Small intestine (tissue), 7 donors: ENCODE data around the gene NRIP2. TPM values are rescaled to one million over a fixed set of nuclear protein-coding genes. Genes with fewer than 3 reads are reported as not detected.
"Not testable (repeated sequence)": the region's sequence is repeated elsewhere in the genome, so short reads cannot be mapped to it uniquely, and the experiment has no call there.

ENCODE experiments used
- DNase-seq, 2 donors: peaks; one replicate each; pipeline versions ENCODE4 v3.0.0 to v3.0.0-alpha.2; 2013
- FAIRE-seq: peaks from 2 replicates; lab custom pipeline; 2012; peaks lifted over from hg19 to GRCh38; lab: Jason Lieb, UNC
- H3K27ac ChIP-seq, 3 donors: one replicate each; pipeline ENCODE4 v1.5.1; 2013; ENCODE audit warnings: low read length in 2 of 3, mild to moderate bottlenecking in 2 of 3, control low read depth in 1 of 3, inconsistent platforms in 1 of 3, low read depth in 1 of 3, moderate library complexity in 1 of 3
- H3K27me3 ChIP-seq, 3 donors: one replicate each; pipeline ENCODE4 v1.6.1; 2013; ENCODE audit warnings: low read length in 3 of 3, inconsistent platforms in 1 of 3; ENCODE audit not compliant: control insufficient read depth in 3 of 3, insufficient read depth in 3 of 3
- H3K36me3 ChIP-seq, 3 donors: one replicate each; pipeline ENCODE4 v1.6.1; 2013; ENCODE audit warnings: low read length in 3 of 3, inconsistent platforms in 1 of 3, low read depth in 1 of 3, mild to moderate bottlenecking in 1 of 3, moderate library complexity in 1 of 3; ENCODE audit not compliant: control insufficient read depth in 3 of 3, insufficient read depth in 2 of 3
- H3K4me1 ChIP-seq, 3 donors: one replicate each; pipeline ENCODE4 v1.6.1; 2013; ENCODE audit warnings: low read length in 2 of 3, inconsistent platforms in 1 of 3, low read depth in 1 of 3, mild to moderate bottlenecking in 1 of 3, moderate library complexity in 1 of 3; ENCODE audit not compliant: control insufficient read depth in 3 of 3, insufficient read depth in 2 of 3
- H3K4me3 ChIP-seq, 3 donors: one replicate each; pipeline ENCODE4 v1.5.1; 2013; ENCODE audit warnings: low read length in 3 of 3, control low read depth in 1 of 3, inconsistent platforms in 1 of 3, low read depth in 1 of 3, mild to moderate bottlenecking in 1 of 3, moderate library complexity in 1 of 3
- H3K9me3 ChIP-seq, 2 donors: one replicate each; pipeline ENCODE4 v1.6.1; 2013; ENCODE audit warnings: low read depth in 1 of 2, low read length in 1 of 2; ENCODE audit not compliant: control insufficient read depth in 2 of 2, insufficient read depth in 1 of 2
- WGBS, 3 donors: extraction: QIAGEN DNeasy Blood & Tissue Kit; methylation state at CpG; one replicate each; pipeline ENCODE4 v1.1.7; 2013; 5-methylcytosine and 5-hydroxymethylcytosine counted together
- polyA plus RNA-seq, 4 donors: library from polyadenylated mRNA; stranded (reverse) in 3 of 4; unstranded in 1 of 4; fragments of 200-250 nt in 3 of 4; fragments of 120-200 nt in 1 of 4; gene quantifications; one replicate each; pipeline versions ENCODE4 v1.2.1 to v1.2.3, GENCODE V29; 2013
- donor health status: healthy with polysubstance abuse.
- donor health status: control.
- donor health status: control.
- donor health status: Bipolar disorder and iron deficiency.
- donor health status: healthy.

NRIP2 gene
- polyA plus RNA-seq, 4 donors, result 0.22 to 4.0 (median 3.1) TPM; not detected in 1

DNA sequence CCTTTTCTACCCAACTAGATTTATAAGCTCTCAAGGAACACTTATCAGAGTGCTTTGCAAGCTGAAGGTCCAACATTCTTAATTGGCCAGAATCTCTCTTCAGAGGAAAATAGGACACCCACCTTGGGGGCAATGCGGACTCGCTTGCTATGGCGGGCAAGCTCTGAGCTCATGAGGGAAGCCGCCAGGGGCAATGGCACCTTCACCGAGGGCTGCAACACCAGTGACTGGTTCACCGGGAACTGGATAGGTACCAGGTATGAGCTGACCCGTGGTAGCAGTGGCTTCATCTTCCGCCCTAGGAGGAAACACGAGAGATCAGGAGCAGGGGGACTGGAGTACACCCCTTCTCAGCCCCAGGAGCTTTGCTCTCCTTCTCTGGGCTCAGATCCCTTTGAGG, 29.4 kb upstream of the NRIP2 start:
- Histone ChIP-seq H3K4me3 (no peak overlapping the region), H3K27me3 (no peaks in the 10 kb centered on the region), H3K27ac (no peak overlapping the region), H3K36me3 (peaks cover 2 to 42% (median 2%) of the 10 kb centered on the region in 3 donors), H3K9me3 (no peaks in the 10 kb centered on the region), H3K4me1 (no peaks in the 10 kb centered on the region)
- FAIRE-seq (no peak), DNase-seq (no peak)
- WGBS, 3 donors, result 97 to 99% (median 98%) methylated on average over 9 of the region's 9 CpGs

DNA sequence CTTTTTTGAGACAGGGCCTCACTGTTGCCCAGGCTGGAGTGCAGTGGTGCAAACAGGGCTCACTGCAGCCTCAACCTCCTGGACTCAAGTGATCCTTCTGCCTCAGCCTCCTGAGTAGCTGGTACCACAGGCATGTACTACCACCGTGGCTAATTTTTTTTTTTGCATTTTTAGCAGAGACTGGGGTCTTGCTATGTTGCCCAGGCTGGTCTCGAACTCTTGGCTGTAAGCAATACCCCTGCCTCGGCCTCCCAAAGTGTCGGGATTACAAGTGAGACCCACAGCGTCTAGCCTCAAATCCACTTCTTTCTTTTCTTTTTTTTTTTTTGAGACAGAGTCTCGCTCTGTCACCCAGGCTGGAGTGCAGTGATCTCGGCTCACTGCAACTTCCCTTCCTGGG, 28.6 kb upstream of the NRIP2 start:
- not testable (repeated sequence) for H3K4me1 ChIP-seq, FAIRE-seq, DNase-seq, H3K9me3 ChIP-seq, H3K4me3 ChIP-seq, H3K27ac ChIP-seq, H3K27me3 ChIP-seq
- H3K36me3 ChIP-seq, result peaks cover 2 to 48% (median 2%) of the 10 kb centered on the region in 3 donors
- 87 to 96% (median 94%) methylated on average over 6 to 7 of the region's 7 CpGs for WGBS, 3 donors

DNA sequence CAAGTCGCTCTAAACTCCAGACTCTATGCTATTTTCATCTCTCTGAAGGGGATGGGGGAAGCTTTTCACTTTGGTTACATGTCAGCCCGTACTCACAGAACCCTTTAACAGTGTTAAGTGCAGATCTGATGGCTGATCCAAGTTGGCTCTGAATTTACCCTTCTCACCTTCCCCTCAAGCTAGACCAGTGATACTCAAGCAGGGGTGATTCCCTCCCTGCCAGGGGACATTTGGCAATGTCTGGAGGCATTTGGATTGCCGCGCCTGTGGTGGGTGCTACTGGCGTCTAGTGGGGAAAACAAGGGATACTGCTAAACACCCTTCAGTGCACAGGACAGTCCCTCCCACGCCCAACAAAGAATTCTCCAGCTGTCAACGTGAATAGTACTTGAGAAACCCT, 28.0 kb upstream of the NRIP2 start:
- DNase-seq, result no peak

DNA sequence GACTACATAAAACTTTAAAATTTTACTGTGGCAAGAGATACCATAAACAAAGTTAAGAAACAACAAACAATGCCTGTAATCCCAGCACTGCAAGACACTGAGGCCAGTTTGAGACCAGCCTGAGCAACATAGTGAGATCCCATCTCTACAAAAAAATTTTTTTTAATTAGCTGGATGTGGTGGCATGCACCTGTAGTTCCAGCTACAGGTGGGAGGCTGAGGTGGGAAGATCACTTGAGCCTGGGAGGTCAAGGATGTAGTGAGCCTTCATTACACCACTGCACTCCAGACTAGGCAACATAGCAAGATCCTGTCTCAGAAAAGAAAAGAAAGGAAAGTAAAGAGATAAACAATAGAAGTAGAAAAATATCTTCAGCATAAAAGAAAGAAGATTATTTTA, 25.3 kb upstream of the NRIP2 start:
- peaks cover 2 to 39% (median 2%) of the 10 kb centered on the region in 3 donors for H3K36me3 ChIP-seq
- no peak overlapping the region for H3K27ac ChIP-seq
- H3K4me3 ChIP-seq, result no peak overlapping the region
- peaks cover 0 to 27% (median 3%) of the 10 kb centered on the region in 3 donors for H3K4me1 ChIP-seq
- H3K27me3 ChIP-seq, result no peaks in the 10 kb centered on the region
- DNase-seq, result no peak
- no peak for FAIRE-seq
- H3K9me3 ChIP-seq, result no peaks in the 10 kb centered on the region

More for the DNA sequence above, 28.0 kb upstream of the NRIP2 start:
- 93% methylated on average over 7 of the region's 7 CpGs for WGBS, 3 donors
- Histone ChIP-seq H3K9me3 (no peaks in the 10 kb centered on the region), H3K27ac (no peak overlapping the region), H3K36me3 (peaks cover 2 to 48% (median 2%) of the 10 kb centered on the region in 3 donors), H3K4me1 (peaks cover 0 to 3% (median 0%) of the 10 kb centered on the region in 3 donors), H3K27me3 (no peaks in the 10 kb centered on the region), H3K4me3 (no peak overlapping the region)
- FAIRE-seq, result no peak

DNA sequence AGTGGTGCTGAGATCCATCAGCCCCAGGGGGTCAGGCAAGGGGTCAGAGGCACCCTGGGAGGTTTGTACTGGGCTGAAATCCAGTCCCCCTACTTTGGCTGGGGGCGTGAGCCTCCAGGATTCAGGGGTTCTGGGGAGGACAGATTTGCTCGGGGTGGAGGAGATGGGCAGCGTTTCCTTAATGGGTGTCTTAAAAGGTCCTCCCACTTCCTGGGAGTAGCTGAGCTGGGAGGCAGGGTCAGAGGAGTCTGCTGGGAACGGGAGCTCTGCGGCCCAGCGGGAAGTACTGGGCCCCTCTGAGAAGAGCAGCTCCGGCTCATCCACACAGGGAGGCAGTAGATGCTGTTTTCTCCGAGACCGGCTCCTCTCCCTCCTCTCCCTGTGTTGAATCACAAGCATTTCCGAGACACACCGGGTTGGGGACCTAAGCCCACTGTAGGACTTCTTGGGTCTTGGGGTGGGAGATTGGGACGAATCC, 24.1 kb upstream of the NRIP2 start:
- Histone ChIP-seq H3K27me3 (no peaks in the 10 kb centered on the region), H3K27ac (no peak overlapping the region), H3K9me3 (no peaks in the 10 kb centered on the region), H3K36me3 (peaks cover 1 to 28% (median 2%) of the 10 kb centered on the region in 3 donors), H3K4me1 (peaks cover 0 to 37% (median 3%) of the 10 kb centered on the region in 3 donors), H3K4me3 (no peak overlapping the region)
- WGBS, 3 donors, result 86 to 96% (median 92%) methylated on average over 12 of the region's 12 CpGs
- FAIRE-seq (no peak), DNase-seq (no peak)

DNA sequence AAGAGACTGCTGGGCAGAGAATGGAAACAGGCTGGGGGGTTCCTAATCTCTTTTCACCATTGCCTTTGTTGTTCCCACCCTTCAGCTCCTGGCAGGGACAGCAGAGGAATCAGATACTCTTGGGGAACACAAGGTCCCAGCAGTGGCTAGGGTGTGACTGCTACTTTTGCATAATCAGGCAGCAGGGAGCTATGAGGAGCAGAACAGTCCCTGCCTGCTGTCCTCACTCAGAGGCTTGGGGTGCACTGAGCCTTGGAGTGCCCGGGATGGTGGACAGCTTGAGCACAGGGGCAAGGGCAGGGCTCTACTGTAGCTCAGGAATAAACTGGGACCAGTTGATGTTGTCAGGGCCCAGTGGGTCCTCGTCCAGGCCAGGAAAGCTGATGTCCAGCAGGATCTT, 23.5 kb upstream of the NRIP2 start:
- Histone ChIP-seq H3K27me3 (no peaks in the 10 kb centered on the region), H3K4me3 (no peak overlapping the region), H3K4me1 (peaks cover 0 to 39% (median 3%) of the 10 kb centered on the region in 3 donors), H3K36me3 (peaks cover 0 to 25% (median 2%) of the 10 kb centered on the region in 3 donors), H3K27ac (no peak overlapping the region), H3K9me3 (no peaks in the 10 kb centered on the region)
- FAIRE-seq, result no peak
- no peak for DNase-seq
- WGBS, 3 donors, result 75 to 93% (median 77%) methylated on average over 2 of the region's 2 CpGs

DNA sequence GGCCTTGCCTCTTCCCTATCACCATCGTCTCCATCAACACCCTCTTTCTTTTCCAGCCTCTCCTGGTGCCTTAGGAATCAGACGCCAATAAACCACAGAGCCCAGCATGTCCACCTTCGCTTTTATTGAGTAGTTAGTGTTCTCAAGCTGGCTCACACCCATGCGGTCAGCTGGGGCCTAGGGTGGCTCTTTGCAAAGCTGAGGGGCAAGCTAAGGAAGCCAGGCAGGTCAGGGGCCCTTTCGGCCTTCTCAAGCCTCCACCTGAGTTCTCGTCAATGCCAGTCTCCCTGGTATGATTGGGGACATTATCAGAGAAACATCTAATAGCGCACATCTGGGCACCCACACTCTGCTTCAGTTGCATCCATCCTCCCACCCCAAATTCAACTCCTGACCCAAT, 22.7 kb upstream of the NRIP2 start:
- Histone ChIP-seq H3K36me3 (peaks cover 0 to 23% (median 0%) of the 10 kb centered on the region in 3 donors), H3K27me3 (no peaks in the 10 kb centered on the region), H3K4me1 (peaks cover 0 to 39% (median 3%) of the 10 kb centered on the region in 3 donors), H3K4me3 (no peak overlapping the region), H3K9me3 (no peaks in the 10 kb centered on the region), H3K27ac (no peak overlapping the region)
- FAIRE-seq (no peak), DNase-seq (no peak)
- 63 to 87% (median 77%) methylated on average over 7 of the region's 7 CpGs for WGBS, 3 donors

DNA sequence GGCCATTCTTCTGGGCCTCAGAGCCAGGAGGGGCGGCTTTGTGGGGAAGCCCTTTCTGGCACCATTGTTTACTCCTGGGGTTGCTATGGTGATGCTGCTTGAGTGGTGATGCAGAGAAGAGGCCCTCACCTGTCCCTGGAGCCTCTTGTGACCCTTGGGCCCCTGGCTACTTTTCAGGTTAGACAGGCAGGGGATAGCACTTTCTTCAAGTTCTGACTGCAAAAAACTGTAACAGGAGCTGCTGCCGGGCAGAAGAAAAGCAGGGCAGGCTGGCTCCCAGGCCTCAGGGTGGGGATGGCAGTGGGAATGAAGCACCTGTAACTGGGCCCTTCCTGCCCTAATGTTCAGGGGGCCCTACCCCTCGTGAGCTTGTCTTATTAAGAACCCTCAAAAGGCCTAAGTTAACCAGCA, 22.2 kb upstream of the NRIP2 start, which contains the start of gene TEX52:
Gene TEX52 (minus strand): TSS at position 19 of the 411 bp plus-strand sequence. CDS start 13 bp downstream, at position 6.
- Histone ChIP-seq H3K27ac (peak within 1 kb of the TSS in 1 of 3 donors; percentile 26), H3K9me3 (no peaks in the 10 kb centered on the region), H3K4me3 (no peak within 1 kb of the TSS), H3K4me1 (peaks cover 0 to 39% (median 3%) of the 10 kb centered on the region in 3 donors), H3K36me3 (peaks cover 0 to 23% (median 0%) of the 10 kb centered on the region in 3 donors), H3K27me3 (no peaks in the 10 kb centered on the region)
- peak in 1 of 2 donors; percentile 62 for DNase-seq
- FAIRE-seq, result no peak
- WGBS, 3 donors, result 34 to 78% (median 58%) methylated on average over 3 of the region's 3 CpGs

DNA sequence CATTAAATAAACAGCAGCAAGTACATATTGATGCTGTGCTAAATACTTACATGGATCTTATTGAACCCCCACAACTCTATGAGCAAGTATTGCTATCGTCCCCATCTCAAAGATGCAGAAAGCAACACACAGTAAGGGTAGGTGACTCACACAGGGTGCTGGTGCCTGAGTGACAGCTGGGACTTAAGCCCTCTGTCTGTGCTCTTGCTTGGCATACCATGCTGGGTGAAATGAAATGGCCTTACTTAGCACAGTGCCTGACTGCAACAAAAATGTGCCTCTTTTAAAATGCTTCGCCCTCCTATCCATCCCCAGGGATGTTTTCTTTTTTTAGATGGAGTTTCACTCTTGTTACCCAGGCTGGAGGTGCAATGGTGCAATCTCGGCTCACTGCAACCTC, 21.2 kb upstream of the NRIP2 start:
- DNase-seq (no peak), FAIRE-seq (no peak)
- no peak overlapping the region for H3K4me3 ChIP-seq
- H3K27me3 ChIP-seq, result no peaks in the 10 kb centered on the region
- 73 to 82% (median 81%) methylated on average over 3 of the region's 3 CpGs for WGBS, 3 donors
- H3K36me3 ChIP-seq, result peaks cover 0 to 23% (median 0%) of the 10 kb centered on the region in 3 donors
- H3K27ac ChIP-seq, result no peak overlapping the region
- H3K9me3 ChIP-seq, result no peaks in the 10 kb centered on the region
- peaks cover 0 to 39% (median 3%) of the 10 kb centered on the region in 3 donors for H3K4me1 ChIP-seq
